ENCODE data around the gene SYK.

DNA sequence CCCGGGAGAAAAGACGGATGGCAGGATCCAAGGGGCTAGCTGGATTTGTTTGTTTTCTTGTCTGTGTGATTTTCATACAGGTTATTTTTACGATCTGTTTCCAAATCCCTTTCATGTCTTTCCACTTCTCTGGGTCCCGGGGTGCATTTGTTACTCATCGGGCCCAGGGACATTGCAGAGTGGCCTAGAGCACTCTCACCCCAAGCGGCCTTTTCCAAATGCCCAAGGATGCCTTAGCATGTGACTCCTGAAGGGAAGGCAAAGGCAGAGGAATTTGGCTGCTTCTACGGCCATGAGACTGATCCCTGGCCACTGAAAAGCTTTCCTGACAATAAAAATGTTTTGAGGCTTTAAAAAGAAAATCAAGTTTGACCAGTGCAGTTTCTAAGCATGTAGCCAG, 94.2 kb downstream of the SYK start:
- TF ChIP-seq, protein P1, sequence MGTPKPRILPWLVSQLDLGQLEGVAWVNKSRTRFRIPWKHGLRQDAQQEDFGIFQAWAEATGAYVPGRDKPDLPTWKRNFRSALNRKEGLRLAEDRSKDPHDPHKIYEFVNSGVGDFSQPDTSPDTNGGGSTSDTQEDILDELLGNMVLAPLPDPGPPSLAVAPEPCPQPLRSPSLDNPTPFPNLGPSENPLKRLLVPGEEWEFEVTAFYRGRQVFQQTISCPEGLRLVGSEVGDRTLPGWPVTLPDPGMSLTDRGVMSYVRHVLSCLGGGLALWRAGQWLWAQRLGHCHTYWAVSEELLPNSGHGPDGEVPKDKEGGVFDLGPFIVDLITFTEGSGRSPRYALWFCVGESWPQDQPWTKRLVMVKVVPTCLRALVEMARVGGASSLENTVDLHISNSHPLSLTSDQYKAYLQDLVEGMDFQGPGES (IDR thresholded peaks at IDR 0.05; ENCODE audit: low read depth, low read length), result no peak
- TF ChIP-seq, protein P2, sequence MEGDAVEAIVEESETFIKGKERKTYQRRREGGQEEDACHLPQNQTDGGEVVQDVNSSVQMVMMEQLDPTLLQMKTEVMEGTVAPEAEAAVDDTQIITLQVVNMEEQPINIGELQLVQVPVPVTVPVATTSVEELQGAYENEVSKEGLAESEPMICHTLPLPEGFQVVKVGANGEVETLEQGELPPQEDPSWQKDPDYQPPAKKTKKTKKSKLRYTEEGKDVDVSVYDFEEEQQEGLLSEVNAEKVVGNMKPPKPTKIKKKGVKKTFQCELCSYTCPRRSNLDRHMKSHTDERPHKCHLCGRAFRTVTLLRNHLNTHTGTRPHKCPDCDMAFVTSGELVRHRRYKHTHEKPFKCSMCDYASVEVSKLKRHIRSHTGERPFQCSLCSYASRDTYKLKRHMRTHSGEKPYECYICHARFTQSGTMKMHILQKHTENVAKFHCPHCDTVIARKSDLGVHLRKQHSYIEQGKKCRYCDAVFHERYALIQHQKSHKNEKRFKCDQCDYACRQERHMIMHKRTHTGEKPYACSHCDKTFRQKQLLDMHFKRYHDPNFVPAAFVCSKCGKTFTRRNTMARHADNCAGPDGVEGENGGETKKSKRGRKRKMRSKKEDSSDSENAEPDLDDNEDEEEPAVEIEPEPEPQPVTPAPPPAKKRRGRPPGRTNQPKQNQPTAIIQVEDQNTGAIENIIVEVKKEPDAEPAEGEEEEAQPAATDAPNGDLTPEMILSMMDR (IDR thresholded peaks at IDR 0.05), result no peak
- TF ChIP-seq, protein P3, sequence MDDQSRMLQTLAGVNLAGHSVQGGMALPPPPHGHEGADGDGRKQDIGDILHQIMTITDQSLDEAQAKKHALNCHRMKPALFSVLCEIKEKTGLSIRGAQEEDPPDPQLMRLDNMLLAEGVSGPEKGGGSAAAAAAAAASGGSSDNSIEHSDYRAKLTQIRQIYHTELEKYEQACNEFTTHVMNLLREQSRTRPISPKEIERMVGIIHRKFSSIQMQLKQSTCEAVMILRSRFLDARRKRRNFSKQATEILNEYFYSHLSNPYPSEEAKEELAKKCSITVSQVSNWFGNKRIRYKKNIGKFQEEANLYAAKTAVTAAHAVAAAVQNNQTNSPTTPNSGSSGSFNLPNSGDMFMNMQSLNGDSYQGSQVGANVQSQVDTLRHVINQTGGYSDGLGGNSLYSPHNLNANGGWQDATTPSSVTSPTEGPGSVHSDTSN (IDR thresholded peaks at IDR 0.05), result no peak
- TF ChIP-seq EZH2phosphoT487 (IDR thresholded peaks at IDR 0.05; ENCODE audit: borderline replicate concordance, low read depth), result no peak
- TF ChIP-seq, protein P4, sequence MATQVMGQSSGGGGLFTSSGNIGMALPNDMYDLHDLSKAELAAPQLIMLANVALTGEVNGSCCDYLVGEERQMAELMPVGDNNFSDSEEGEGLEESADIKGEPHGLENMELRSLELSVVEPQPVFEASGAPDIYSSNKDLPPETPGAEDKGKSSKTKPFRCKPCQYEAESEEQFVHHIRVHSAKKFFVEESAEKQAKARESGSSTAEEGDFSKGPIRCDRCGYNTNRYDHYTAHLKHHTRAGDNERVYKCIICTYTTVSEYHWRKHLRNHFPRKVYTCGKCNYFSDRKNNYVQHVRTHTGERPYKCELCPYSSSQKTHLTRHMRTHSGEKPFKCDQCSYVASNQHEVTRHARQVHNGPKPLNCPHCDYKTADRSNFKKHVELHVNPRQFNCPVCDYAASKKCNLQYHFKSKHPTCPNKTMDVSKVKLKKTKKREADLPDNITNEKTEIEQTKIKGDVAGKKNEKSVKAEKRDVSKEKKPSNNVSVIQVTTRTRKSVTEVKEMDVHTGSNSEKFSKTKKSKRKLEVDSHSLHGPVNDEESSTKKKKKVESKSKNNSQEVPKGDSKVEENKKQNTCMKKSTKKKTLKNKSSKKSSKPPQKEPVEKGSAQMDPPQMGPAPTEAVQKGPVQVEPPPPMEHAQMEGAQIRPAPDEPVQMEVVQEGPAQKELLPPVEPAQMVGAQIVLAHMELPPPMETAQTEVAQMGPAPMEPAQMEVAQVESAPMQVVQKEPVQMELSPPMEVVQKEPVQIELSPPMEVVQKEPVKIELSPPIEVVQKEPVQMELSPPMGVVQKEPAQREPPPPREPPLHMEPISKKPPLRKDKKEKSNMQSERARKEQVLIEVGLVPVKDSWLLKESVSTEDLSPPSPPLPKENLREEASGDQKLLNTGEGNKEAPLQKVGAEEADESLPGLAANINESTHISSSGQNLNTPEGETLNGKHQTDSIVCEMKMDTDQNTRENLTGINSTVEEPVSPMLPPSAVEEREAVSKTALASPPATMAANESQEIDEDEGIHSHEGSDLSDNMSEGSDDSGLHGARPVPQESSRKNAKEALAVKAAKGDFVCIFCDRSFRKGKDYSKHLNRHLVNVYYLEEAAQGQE (IDR thresholded peaks at IDR 0.05; ENCODE audit: low read depth, low read length), result no peak
